Bronchial epithelial cell (primary cell): ENCODE results near the gene NID1. TPM values are rescaled to one million over a fixed set of nuclear protein-coding genes. Genes with fewer than 3 reads are reported as not detected.

ENCODE experiments used
- DNase-seq: peaks from one replicate; pipeline ENCODE4 v3.0.0-alpha.2; 2010; ENCODE audit warnings: low read depth
- FAIRE-seq: peaks from 2 replicates; lab custom pipeline; 2011; peaks lifted over from hg19 to GRCh38; lab: Jason Lieb, UNC
- H3K27me3 ChIP-seq: 2 replicates; pipeline ENCODE4 v1.5.1; 2011; ENCODE audit warnings: low read length; ENCODE audit not compliant: control insufficient read depth, insufficient read depth
- H3K36me3 ChIP-seq: 2 replicates; pipeline ENCODE4 v1.5.1; 2011; ENCODE audit warnings: low read length; ENCODE audit not compliant: control insufficient read depth, insufficient read depth
- H3K4me3 ChIP-seq: 2 replicates; pipeline ENCODE4 v1.5.1; 2011; ENCODE audit warnings: mild to moderate bottlenecking, low read depth, low read length, control low read depth
- total RNA-seq: library from RNA; depleted of rRNA; stranded (reverse); fragments of >200 nt; gene quantifications from 2 replicates; pipeline ENCODE4 v1.2.1, GENCODE V29; 2014
- TF ChIP-seq, protein P1 (sequence below): IDR thresholded peaks from 2 replicates; pipeline ENCODE4 v1.5.1; 2011; ENCODE audit warnings: mild to moderate bottlenecking, moderate library complexity, low read length, control low read depth, inconsistent platforms; ENCODE audit not compliant: insufficient read depth, severe bottlenecking

Gene NID1
- total RNA-seq, 1 donor from 2014 or later = 1.3 TPM

DNA sequence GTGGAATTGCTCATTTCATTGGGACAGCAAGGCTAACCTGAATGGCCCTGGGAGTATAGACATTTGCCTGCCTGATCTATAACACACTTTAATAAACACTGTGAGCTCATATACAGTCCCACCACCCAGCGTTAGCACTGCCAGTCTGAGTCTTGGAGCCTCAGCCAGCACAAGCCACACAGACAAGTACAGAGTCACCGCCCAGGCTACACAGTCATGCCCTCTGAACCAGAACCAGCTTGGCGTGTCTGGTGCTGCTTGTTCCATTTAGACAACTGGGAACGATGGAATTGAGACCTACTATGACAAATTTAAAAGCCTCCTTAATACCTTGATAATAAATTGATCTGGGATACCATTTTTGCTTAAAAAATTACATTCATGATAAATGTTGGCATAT, 31.6 kb downstream of the NID1 start:
- FAIRE-seq (no peak), DNase-seq (no peak)
- TF ChIP-seq, protein P1, sequence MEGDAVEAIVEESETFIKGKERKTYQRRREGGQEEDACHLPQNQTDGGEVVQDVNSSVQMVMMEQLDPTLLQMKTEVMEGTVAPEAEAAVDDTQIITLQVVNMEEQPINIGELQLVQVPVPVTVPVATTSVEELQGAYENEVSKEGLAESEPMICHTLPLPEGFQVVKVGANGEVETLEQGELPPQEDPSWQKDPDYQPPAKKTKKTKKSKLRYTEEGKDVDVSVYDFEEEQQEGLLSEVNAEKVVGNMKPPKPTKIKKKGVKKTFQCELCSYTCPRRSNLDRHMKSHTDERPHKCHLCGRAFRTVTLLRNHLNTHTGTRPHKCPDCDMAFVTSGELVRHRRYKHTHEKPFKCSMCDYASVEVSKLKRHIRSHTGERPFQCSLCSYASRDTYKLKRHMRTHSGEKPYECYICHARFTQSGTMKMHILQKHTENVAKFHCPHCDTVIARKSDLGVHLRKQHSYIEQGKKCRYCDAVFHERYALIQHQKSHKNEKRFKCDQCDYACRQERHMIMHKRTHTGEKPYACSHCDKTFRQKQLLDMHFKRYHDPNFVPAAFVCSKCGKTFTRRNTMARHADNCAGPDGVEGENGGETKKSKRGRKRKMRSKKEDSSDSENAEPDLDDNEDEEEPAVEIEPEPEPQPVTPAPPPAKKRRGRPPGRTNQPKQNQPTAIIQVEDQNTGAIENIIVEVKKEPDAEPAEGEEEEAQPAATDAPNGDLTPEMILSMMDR = no peak
- no peaks in the 10 kb centered on the region for H3K36me3 ChIP-seq
- H3K4me3 ChIP-seq = no peak overlapping the region
- no peaks in the 10 kb centered on the region for H3K27me3 ChIP-seq

GRCh38 chr1:236030534-236030933, 34.4 kb downstream of the NID1 start:
- H3K4me3 ChIP-seq = no peak overlapping the region
- FAIRE-seq (no peak), DNase-seq (no peak)
- no peaks in the 10 kb centered on the region for H3K36me3 ChIP-seq
- peaks cover 1% of the 10 kb centered on the region for H3K27me3 ChIP-seq
- TF ChIP-seq, protein P1 = no peak

GRCh38 chr1:236029428-236029940, 35.4 kb downstream of the NID1 start:
- FAIRE-seq = no peak
- no peak overlapping the region for H3K4me3 ChIP-seq

DNA sequence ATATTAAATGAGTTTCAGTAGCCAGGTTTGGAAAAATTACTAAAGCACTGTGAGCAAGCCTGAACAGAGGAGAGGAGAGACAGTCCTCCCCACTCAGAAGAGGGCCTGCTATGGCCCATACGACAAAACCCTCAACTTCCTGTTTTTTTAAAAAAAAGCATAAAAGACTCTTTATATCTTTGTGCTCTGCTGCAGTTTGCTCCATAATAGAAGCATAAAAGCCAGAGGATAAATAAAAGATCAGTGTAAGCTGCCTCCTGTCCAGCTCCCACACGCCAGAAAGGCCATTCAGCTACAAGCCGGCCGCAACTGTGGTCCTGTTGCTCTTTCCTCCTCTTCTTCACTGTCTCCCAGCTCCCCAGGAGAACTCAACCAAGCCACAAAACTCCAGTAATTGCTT, 37.8 kb downstream of the NID1 start:
- TF ChIP-seq, protein P1 = no peak
- H3K27me3 ChIP-seq = peaks cover 1% of the 10 kb centered on the region
- H3K4me3 ChIP-seq = no peak overlapping the region
- FAIRE-seq = no peak
- H3K36me3 ChIP-seq = no peaks in the 10 kb centered on the region
- no peak for DNase-seq

More at GRCh38 chr1:236029428-236029940, 35.4 kb downstream of the NID1 start:
- DNase-seq = no peak
- TF ChIP-seq, protein P1 = no peak
- Histone ChIP-seq H3K36me3 (no peaks in the 10 kb centered on the region), H3K27me3 (peaks cover 1% of the 10 kb centered on the region)

DNA sequence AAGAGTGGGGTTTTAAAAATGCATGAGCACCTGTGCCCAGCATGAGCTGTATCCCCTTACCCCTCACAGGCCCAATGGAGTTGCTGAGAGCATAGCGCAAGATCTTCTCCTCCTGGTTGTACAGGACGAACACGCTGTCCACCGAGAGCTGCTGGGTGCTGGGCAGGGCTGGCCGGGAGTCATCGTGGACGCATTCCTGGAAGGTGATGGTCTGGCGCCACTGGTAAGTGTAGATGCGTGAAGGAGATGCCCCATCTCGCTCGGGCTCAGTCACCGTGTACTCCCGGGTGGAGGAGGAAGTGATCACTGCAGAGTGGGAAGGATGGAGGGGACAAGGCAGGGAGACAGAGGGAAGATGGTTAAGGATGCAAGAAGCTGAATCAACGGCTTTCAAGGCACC, 39.1 kb downstream of the NID1 start:
- no peaks in the 10 kb centered on the region for H3K36me3 ChIP-seq
- TF ChIP-seq, protein P1 = no peak
- FAIRE-seq = no peak
- H3K27me3 ChIP-seq = peaks cover 1% of the 10 kb centered on the region
- no peak for DNase-seq
- no peak overlapping the region for H3K4me3 ChIP-seq

GRCh38 chr1:236024641-236025040, 40.2 kb downstream of the NID1 start:
- Histone ChIP-seq H3K36me3 (no peaks in the 10 kb centered on the region), H3K4me3 (no peak overlapping the region), H3K27me3 (peaks cover 1% of the 10 kb centered on the region)
- FAIRE-seq (no peak), DNase-seq (no peak)
- TF ChIP-seq, protein P1 = no peak
